Stimulated activated CD8-positive, alpha-beta memory T cell treated with anti-CD3 and anti-CD28 coated beads, Interleukin-4, amount 100 ng/mL, for 1 hour (primary cell): Measurements from ENCODE around the gene DENND1A.
"Not testable (repeated sequence)": the region's sequence is repeated elsewhere in the genome, so short reads cannot be mapped to it uniquely, and the experiment has no call there.

Source experiments
- DNase-seq, 2 donors: peaks; one replicate each; pipeline ENCODE4 v3.0.0-alpha.2; 2020; ENCODE audit warnings: low read depth in 2 of 2, low spot score in 1 of 2

The DENND1A gene

DNA sequence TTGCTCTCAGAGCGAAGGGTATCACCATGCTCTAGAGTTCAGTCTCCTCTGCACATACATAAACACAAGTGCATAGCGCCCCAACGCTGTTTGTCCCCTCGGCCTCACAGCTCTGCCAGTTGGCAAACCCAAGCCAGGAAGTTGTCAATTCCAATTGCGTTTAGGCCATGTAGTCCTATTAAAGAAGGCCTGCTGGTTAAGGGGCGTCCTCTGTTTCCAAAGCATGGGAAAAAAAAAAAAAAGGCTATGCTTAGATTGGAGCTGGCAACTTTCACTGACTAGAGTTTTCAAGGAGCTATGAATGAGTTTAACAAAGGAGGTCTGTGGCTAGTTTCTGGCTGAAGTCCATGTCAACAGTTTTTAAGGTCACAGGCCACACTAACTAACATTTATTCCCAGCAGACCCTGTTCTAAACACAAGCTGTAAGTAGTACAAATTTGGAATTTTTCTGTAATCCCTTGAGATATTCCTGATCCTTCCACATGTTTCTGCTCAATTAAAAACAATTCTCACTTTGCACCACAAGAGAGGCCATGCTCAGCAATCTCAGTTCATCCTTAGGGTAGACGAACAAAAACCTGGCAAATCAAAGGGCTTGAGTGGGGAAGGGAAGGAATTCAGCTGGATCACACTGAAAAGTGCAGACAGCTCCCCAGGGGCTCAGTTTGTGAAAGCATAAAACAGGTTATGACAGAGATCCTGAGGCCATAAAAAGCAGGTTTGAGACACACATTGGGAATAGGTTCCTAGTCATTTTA is 187.7 kb downstream of the DENND1A start:
- DNase-seq = no peak

DNA sequence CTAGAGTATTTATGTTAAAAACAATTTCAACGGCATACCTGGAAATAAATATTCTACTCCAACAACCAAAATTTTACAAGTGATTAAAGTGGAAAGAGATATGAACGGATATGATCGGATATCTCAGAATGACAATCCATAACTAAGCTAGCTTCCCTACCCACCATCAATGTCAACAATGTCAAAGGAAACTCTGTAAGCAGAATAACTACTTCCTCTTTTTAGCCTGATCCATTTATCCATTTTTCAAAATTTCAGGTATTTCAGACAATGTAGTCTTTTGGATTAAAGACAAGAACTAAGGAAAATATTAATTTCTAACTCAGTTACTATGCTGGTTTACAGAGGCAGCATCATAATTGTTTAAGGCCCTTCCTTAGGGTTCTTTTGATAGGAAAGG is 188.7 kb downstream of the DENND1A start:
- no peak for DNase-seq

- DNase-seq = no peak
Measured at GRCh38 chr9:123739902-123740301, 190.0 kb downstream of the DENND1A start.

DNA sequence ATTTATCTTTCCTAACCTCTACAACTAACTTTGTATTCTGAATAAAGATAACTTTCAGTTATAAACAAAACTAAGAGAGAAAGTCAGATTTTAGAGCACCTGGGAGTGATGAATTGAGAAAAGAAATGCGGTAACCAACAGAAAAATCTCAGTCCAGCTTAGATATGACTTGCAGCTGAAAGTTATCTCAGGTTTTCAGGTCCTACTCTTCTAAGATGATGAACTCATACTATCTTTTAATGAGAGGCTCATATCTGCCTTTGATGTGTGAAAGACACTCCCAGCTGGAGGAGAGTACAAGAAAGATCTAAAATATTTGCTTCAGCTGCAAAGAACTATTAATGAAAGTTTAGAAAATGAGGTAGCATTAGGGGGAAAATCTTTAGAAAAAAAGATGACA is 190.5 kb downstream of the DENND1A start:
- DNase-seq = no peak

- no peak for DNase-seq
Measured at GRCh38 chr9:123738648-123739047, 191.3 kb downstream of the DENND1A start.

DNA sequence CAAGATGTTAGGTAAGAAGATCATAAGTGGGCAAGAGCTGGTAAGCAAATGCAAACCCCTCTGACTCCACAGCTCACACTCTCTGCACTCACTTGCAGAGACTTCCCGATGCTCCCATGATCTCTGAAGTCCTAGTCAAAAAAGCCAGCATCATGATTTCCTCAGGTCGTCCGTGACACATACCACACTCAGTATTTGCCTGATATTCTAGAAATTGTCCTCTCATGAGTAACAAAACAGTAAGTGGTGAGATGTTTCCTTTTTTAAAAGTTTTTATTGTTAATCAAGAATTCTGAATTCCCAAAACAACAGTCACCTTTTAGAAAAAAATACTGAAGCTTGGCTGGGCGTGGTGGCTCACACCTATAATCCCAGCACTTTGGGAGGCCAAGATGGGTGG is 194.6 kb downstream of the DENND1A start:
- no peak for DNase-seq

DNA sequence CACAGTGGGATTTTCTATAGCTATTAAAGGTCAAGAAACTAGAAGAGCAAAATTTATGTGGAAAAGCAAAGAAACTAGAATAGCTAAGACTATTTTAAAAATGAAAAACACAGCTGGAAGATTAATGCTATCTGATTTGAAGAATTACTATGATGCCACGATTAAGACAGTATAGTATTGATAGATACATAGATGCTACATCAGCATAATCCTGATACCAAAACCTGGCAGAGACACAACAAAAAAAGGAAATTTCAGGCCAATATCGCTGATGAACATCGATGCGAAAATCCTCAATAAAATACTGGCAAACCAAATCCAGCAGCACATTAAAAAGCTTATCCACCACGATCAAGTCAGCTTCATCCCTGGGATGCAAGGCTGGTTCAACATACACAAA is 201.4 kb downstream of the DENND1A start:
- DNase-seq = not testable (repeated sequence)

- no peak for DNase-seq
Measured at GRCh38 chr9:123727332-123727731, 202.6 kb downstream of the DENND1A start.

DNA sequence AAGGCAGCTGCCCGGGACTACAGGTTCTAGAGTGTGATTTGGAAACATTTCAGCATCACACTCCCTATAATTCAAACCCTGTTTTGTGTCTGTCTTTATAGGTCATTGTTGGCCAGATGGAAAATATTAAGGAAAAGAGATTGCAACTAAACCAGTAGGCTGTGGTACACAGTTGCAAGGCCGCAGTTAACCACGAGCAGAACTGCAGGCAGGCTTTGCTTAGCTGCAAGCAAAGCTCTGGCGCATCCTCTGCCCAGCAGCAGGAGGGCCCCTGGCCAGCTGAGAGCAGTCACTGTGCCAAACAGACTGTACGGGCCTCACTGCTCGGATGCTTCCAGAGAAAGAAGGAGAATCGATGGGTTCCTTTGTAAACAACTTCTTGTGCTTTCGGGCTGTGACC is 204.5 kb downstream of the DENND1A start:
- no peak for DNase-seq

GRCh38 chr9:123724211-123724796 is 205.6 kb downstream of the DENND1A start:
- DNase-seq = no peak

- DNase-seq = no peak
Measured at GRCh38 chr9:123723135-123723875, 206.6 kb downstream of the DENND1A start.

DNA sequence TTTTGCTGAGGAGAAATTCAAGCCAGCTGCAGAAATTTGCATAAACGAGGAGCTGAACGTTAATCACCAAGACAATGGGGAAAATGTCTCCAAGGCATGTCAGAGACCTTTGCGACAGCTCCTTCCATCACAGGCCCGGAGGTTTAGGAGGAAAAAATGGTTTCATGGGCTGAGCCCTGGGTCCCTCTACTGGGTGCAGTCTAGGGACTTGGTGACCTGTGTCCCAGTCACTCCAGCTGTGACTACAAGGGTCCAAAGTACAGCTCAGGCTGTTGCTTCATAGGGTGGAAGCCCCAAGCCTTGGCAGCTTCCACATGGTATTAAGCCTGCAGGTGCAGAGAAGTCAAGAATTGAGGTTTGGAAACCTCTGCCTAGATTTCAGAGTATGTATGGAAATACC is 207.5 kb downstream of the DENND1A start:
- no peak for DNase-seq

DNA sequence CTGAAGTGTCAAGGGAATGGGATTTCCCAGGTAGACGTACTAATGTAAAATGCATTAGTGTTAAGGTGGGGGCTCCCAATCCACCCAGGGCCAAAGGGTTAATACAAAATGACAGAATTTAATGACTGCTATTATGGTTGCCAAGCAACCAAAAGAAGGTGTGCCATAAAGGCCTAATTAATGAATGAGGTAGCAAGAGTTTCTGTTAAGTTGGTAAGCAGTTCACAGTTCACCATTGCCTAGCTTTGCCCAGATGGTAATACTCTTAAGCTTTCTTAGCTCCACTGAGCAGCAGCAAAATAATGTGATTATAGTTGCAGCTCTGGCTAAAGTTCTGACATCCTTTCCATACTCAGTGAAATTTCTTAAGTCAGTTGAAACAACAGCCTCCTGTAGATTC is 211.7 kb downstream of the DENND1A start:
- DNase-seq = no peak

DNA sequence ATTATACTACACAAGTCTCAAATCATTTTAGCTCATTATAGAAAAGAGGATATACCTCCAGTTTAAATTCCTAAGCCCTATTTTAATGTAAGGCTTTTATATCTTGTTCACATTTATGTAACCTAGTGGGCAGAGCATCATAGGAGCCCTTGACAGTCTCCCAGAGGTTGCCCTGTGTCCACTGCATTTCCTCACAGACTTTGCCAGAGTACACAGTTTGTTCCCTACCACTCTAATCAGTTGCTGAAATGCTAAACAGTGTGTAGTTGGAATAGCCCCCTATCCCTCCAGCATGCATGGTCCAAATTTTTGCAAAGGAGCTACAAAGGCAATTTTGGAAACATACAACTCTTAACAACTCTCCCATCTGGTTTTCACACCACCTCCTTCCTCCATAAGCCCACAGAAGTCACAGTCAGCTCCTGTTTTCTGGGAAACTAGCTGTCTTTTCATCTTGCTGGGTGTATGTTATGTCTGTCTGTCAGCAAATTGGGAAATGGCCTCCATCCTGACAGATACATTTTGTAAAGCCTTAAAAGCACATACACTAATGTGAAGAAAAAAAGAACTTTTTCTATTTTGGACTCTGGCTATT is 212.2 kb downstream of the DENND1A start:
- DNase-seq = no peak

DNA sequence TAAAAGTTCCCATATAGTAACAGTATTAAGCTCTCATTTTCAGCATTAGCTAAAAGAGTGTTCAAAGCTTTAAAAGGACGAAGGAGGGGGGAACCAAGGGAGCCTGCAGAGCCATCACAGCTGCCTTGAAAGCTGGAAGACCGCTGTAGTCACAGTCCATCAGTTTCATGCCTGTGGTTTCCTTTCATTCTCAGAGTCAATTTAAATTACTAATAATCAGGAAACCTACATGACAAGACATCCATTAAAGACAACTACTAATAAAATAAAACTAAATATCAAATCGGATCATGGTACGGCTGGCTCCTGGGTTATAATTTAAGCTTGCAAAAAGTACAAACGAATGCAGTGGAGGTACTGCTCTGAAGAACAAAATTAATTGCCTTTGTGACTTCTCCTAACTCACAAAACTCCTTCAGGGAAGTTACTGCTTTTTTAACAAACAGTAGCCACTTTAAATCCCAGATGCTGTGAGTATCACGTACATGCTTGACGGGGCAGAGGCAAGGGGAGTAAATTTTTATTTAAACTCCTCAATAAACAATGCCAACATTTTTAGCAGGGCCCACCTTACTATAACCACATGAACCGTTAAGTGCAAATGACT is 213.5 kb downstream of the DENND1A start:
- no peak for DNase-seq

DNA sequence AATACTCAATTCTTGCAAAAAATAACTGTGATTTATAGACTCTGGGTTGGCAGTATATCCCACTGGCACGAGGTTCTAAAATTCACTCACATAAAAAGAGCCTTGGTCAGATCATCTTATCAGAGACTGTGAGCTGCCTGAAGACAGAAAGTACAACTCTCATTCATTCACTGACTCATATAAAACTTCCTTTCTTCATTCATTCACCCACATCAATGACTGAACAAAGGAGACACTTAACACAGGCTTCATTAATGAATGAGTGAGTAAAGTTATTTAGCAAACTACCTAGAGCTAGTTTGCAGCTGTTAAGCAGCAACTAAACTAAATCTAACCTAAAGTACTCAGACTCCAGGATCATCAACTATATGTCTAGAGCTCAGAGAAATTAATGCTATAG is 214.7 kb downstream of the DENND1A start:
- DNase-seq = no peak

GRCh38 chr9:123713282-123713681 is 216.6 kb downstream of the DENND1A start:
- DNase-seq = no peak

DNA sequence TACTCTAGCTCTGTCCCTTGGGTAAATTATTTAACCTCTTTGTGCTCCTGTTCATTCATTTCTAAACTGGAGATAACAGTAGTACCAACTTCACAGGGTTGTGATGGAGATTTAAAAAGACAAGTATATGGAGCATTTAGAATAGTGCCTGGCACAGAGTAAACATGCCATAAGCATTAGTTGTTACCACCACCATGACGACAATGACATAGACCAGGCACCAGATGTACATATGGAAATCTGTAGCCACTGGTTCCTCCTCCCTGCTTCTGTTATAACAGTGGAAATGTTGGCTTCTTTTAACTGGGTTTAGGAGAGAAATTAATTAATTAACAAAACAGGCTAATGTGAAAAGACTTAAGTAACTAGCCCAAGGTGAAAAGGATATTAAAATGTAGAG is 217.5 kb downstream of the DENND1A start:
- no peak for DNase-seq

- no peak for DNase-seq
Measured at GRCh38 chr9:123710299-123710698, 219.6 kb downstream of the DENND1A start.

GRCh38 chr9:123702483-123702882 is 227.4 kb downstream of the DENND1A start:
- no peak for DNase-seq

GRCh38 chr9:123697686-123698085 is 232.2 kb downstream of the DENND1A start:
- no peak for DNase-seq

- no peak for DNase-seq
Measured at GRCh38 chr9:123696476-123696875, 233.4 kb downstream of the DENND1A start.
